ENCODE results near the gene CABLES2. TPM values are rescaled to one million over a fixed set of nuclear protein-coding genes. Genes with fewer than 3 reads are reported as not detected.

CABLES2 gene
- total and polyA plus RNA-seq, 4 donors, result 0.92 to 3.2 (median 2.0) TPM

DNA sequence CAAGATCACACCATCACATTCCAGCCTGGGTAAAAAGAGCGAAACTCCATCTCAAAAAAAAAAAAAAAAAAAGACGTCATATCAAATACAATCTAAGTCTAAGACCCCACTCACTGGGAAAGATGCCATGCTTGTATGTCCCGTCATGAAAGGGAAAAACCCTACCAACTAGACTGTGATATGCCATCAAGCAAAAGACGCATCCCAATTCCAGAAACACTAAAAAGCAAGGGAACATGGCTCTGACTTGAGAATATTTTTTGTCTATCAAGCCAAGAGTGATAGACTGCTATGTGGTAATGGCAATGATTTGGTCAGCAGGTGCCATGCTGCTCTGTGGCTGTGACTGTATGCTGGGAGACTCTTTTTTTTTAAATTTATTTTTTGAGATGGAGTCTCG, 63.0 kb downstream of the CABLES2 start (continued):
- TF ChIP-seq HNF4A (conservative IDR thresholded peaks at IDR 0.05), result no peak
- TF ChIP-seq NR2F2 (IDR thresholded peaks at IDR 0.05), result no peak

DNA sequence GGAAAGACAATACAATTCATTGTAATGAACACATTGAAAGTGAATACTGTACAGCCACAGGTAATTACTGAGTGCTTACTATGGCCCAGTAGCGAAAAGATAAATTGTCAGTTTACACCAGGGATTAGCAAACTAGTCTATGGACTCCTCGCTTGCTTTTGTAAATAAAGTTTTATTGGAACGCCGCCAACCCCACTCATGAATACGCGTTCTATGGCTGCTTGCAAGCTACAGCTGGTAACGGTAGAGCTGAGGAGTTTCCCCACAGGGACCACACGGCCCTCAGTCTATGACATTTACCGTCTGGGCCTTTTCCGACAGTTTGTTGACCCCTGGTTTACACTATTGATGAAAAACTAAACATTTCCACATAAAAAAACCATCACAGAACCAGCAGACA, 64.2 kb downstream of the CABLES2 start:
- 40% methylated on average over 10 of the region's 10 CpGs for WGBS
- H3K9me3 ChIP-seq (ENCODE audit: control insufficient read depth in 4 of 4, low read length in 3 of 4), result no peaks in the 10 kb centered on the region
- H3K4me3 ChIP-seq (ENCODE audit: low read depth in 1 of 3, low read length in 3 of 3), result no peak overlapping the region
- peaks cover 1 to 28% (median 9%) of the 10 kb centered on the region in 4 donors for H3K36me3 ChIP-seq (ENCODE audit: control insufficient read depth in 4 of 4, insufficient read depth in 3 of 4, low read depth in 1 of 4, low read length in 3 of 4)
- DNase-seq (ENCODE audit: low spot score), result no peak
- H3K27me3 ChIP-seq (ENCODE audit: control insufficient read depth in 4 of 4, insufficient read depth in 4 of 4, low read length in 3 of 4), result no peaks in the 10 kb centered on the region
- no peak overlapping the region for H3K9ac ChIP-seq (ENCODE audit: low read depth in 1 of 2, low read length in 2 of 2)
- H3K27ac ChIP-seq (ENCODE audit: low read depth in 1 of 2, low read length in 2 of 2), result no peak overlapping the region
- TF ChIP-seq, protein P1, sequence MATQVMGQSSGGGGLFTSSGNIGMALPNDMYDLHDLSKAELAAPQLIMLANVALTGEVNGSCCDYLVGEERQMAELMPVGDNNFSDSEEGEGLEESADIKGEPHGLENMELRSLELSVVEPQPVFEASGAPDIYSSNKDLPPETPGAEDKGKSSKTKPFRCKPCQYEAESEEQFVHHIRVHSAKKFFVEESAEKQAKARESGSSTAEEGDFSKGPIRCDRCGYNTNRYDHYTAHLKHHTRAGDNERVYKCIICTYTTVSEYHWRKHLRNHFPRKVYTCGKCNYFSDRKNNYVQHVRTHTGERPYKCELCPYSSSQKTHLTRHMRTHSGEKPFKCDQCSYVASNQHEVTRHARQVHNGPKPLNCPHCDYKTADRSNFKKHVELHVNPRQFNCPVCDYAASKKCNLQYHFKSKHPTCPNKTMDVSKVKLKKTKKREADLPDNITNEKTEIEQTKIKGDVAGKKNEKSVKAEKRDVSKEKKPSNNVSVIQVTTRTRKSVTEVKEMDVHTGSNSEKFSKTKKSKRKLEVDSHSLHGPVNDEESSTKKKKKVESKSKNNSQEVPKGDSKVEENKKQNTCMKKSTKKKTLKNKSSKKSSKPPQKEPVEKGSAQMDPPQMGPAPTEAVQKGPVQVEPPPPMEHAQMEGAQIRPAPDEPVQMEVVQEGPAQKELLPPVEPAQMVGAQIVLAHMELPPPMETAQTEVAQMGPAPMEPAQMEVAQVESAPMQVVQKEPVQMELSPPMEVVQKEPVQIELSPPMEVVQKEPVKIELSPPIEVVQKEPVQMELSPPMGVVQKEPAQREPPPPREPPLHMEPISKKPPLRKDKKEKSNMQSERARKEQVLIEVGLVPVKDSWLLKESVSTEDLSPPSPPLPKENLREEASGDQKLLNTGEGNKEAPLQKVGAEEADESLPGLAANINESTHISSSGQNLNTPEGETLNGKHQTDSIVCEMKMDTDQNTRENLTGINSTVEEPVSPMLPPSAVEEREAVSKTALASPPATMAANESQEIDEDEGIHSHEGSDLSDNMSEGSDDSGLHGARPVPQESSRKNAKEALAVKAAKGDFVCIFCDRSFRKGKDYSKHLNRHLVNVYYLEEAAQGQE (IDR thresholded peaks at IDR 0.05), result no peak
- TF ChIP-seq HNF4G (IDR thresholded peaks at IDR 0.05), result no peak
- TF ChIP-seq JUND (IDR thresholded peaks at IDR 0.05), result no peak
- TF ChIP-seq YY1 (IDR thresholded peaks at IDR 0.05), result no peak
- TF ChIP-seq, protein P2, sequence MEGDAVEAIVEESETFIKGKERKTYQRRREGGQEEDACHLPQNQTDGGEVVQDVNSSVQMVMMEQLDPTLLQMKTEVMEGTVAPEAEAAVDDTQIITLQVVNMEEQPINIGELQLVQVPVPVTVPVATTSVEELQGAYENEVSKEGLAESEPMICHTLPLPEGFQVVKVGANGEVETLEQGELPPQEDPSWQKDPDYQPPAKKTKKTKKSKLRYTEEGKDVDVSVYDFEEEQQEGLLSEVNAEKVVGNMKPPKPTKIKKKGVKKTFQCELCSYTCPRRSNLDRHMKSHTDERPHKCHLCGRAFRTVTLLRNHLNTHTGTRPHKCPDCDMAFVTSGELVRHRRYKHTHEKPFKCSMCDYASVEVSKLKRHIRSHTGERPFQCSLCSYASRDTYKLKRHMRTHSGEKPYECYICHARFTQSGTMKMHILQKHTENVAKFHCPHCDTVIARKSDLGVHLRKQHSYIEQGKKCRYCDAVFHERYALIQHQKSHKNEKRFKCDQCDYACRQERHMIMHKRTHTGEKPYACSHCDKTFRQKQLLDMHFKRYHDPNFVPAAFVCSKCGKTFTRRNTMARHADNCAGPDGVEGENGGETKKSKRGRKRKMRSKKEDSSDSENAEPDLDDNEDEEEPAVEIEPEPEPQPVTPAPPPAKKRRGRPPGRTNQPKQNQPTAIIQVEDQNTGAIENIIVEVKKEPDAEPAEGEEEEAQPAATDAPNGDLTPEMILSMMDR (IDR thresholded peaks at IDR 0.05; ENCODE audit: low read depth, low read length, missing input control), result no peak
- TF ChIP-seq GABPA (IDR thresholded peaks at IDR 0.05 in 1 of 2, conservative IDR thresholded peaks at IDR 0.05 in 1 of 2), result peak in 1 of 2 donors; percentile 13
- no peak for TF ChIP-seq RXRA (IDR thresholded peaks at IDR 0.05)
- TF ChIP-seq TAF1 (conservative IDR thresholded peaks at IDR 0.05), result no peak
- TF ChIP-seq, protein P3, sequence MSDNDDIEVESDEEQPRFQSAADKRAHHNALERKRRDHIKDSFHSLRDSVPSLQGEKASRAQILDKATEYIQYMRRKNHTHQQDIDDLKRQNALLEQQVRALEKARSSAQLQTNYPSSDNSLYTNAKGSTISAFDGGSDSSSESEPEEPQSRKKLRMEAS (IDR thresholded peaks at IDR 0.05), result no peak
- no peak for TF ChIP-seq SP1 (IDR thresholded peaks at IDR 0.05)
- TF ChIP-seq FOXA2 (IDR thresholded peaks at IDR 0.05), result peak; percentile 64
- TF ChIP-seq HNF4A (conservative IDR thresholded peaks at IDR 0.05), result peak in 1 of 2 donors; percentile 33
- TF ChIP-seq NR2F2 (IDR thresholded peaks at IDR 0.05), result no peak
- peak; percentile 20 for TF ChIP-seq FOXA1 (IDR thresholded peaks at IDR 0.05)
- H3K4me1 ChIP-seq (ENCODE audit: control insufficient read depth in 4 of 4, insufficient read depth in 4 of 4, low read length in 3 of 4), result peaks cover 0 to 7% (median 4%) of the 10 kb centered on the region in 4 donors

DNA sequence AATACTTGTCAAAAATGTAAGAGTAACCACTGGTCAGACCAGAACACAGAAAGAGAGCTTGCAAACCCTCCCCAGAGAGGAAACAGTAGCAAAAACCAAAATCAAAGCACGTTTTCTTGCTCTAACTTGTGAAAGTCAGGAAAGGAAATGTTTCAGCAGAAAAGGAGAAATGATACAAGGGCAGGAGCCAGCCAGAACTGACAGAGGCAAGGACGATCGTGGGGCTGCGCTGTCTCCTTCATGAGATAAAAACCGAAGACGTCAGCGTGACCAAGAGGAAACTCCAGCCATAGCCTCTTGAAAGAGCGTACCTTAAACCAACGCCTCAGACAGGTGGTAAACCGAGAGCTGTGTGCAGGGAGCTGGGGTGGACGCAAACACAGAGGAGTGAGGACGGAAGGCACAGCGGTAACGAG, 67.4 kb downstream of the CABLES2 start:
- no peak overlapping the region for H3K4me3 ChIP-seq (ENCODE audit: low read depth in 1 of 3, low read length in 3 of 3)
- no peak overlapping the region for H3K9ac ChIP-seq (ENCODE audit: low read depth in 1 of 2, low read length in 2 of 2)
- peaks cover 0 to 7% (median 4%) of the 10 kb centered on the region in 4 donors for H3K4me1 ChIP-seq (ENCODE audit: control insufficient read depth in 4 of 4, insufficient read depth in 4 of 4, low read length in 3 of 4)
- TF ChIP-seq FOXA1 (IDR thresholded peaks at IDR 0.05), result no peak
- TF ChIP-seq NR2F2 (IDR thresholded peaks at IDR 0.05), result no peak
- TF ChIP-seq FOXA2 (IDR thresholded peaks at IDR 0.05), result no peak
- no peak for TF ChIP-seq RXRA (IDR thresholded peaks at IDR 0.05)
- no peak for TF ChIP-seq JUND (IDR thresholded peaks at IDR 0.05)
- TF ChIP-seq, protein P4, sequence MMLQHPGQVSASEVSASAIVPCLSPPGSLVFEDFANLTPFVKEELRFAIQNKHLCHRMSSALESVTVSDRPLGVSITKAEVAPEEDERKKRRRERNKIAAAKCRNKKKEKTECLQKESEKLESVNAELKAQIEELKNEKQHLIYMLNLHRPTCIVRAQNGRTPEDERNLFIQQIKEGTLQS (IDR thresholded peaks at IDR 0.05), result no peak
- no peak for TF ChIP-seq TAF1 (conservative IDR thresholded peaks at IDR 0.05)
- no peak for TF ChIP-seq EGR1 (IDR thresholded peaks at IDR 0.05; ENCODE audit: low read depth in 2 of 2)
- TF ChIP-seq SP1 (IDR thresholded peaks at IDR 0.05), result no peak
- no peak for TF ChIP-seq RAD21 (IDR thresholded peaks at IDR 0.05)
- no peak for TF ChIP-seq HNF4G (IDR thresholded peaks at IDR 0.05)
- H3K36me3 ChIP-seq (ENCODE audit: control insufficient read depth in 4 of 4, insufficient read depth in 3 of 4, low read depth in 1 of 4, low read length in 3 of 4), result peaks cover 3 to 31% (median 13%) of the 10 kb centered on the region in 4 donors
- DNase-seq (ENCODE audit: low spot score), result no peak
- 70% methylated on average over 14 of the region's 14 CpGs for WGBS
- H3K27me3 ChIP-seq (ENCODE audit: control insufficient read depth in 4 of 4, insufficient read depth in 4 of 4, low read length in 3 of 4), result no peaks in the 10 kb centered on the region
- no peaks in the 10 kb centered on the region for H3K9me3 ChIP-seq (ENCODE audit: control insufficient read depth in 4 of 4, low read length in 3 of 4)
- no peak overlapping the region for H3K27ac ChIP-seq (ENCODE audit: low read depth in 1 of 2, low read length in 2 of 2)

Measured in liver (tissue), 9 donors.